Activated naive CD4-positive, alpha-beta T cell (primary cell): Measurements from ENCODE around the gene NES.

Experiments used
- DNase-seq, 4 experiments: peaks; one replicate each; lab custom pipeline; 2025; lab: John Stamatoyannopoulos, UW

NES gene

GRCh38 chr1:156619582-156619955, 57.6 kb downstream of the NES start:
- DNase-seq = no peak

GRCh38 chr1:156618853-156619581, 58.2 kb downstream of the NES start, which contains the start of gene HAPLN2:
Gene HAPLN2, plus strand, starts transcription at chr1:156619415. Its CDS starts 4,076 bp downstream, at chr1:156623491.
- peak in 1 of 4 experiments; percentile 6 for DNase-seq
